MCF 10A (cell line): ENCODE data around the gene RGS4. TPM values are rescaled to one million over a fixed set of nuclear protein-coding genes. Genes with fewer than 3 reads are reported as not detected.

Experiments used
- BruUV-seq: library from RNA; stranded (reverse); fragments of 400-500 nt; replicated peaks from 2 replicates; lab custom pipeline; 2021; lab: Mats Ljungman, UMichigan
- CTCF ChIA-PET: fragments of 300-600 bp; sonication (Branson Sonifier 250); formaldehyde crosslinking; extraction: SDS; loops from one replicate; lab custom pipeline; 2021; ENCODE audit warnings: antibody characterized with exemption, inconsistent platforms; lab: Yijun Ruan, JAX
- POLR2A ChIA-PET: fragments of 300-600, 350-650 bp; sonication (Branson Sonifier 250); formaldehyde crosslinking; extraction: SDS; loops from one replicate; lab custom pipeline; 2020; ENCODE audit warnings: antibody characterized with exemption, inconsistent platforms; lab: Yijun Ruan, JAX
- DNase-seq: peaks from one replicate; pipeline ENCODE4 v3.0.0-alpha.2; 2018; ENCODE audit not compliant: unreplicated experiment
- H3K27ac Mint-ChIP-seq: one replicate; pipeline ENCODE4 v1.8.0; 2022; ENCODE audit warnings: mild to moderate bottlenecking, low read depth, mixed read lengths; ENCODE audit not compliant: unreplicated experiment
- H3K27me3 Mint-ChIP-seq: one replicate; pipeline ENCODE4 v1.8.0; 2022; ENCODE audit warnings: mixed read lengths; ENCODE audit not compliant: insufficient read depth, unreplicated experiment
- H3K36me3 Mint-ChIP-seq: one replicate; pipeline ENCODE4 v1.8.0; 2022; ENCODE audit warnings: mild to moderate bottlenecking, moderate library complexity, mixed read lengths; ENCODE audit not compliant: insufficient read depth, unreplicated experiment
- H3K4me1 Mint-ChIP-seq: one replicate; pipeline ENCODE4 v1.8.0; 2022; ENCODE audit warnings: mixed read lengths; ENCODE audit not compliant: insufficient read depth, unreplicated experiment
- H3K4me3 Mint-ChIP-seq: one replicate; pipeline ENCODE4 v1.8.0; 2022; ENCODE audit warnings: mild to moderate bottlenecking, moderate library complexity, mixed read lengths; ENCODE audit not compliant: unreplicated experiment
- H3K9me3 Mint-ChIP-seq: one replicate; pipeline ENCODE4 v1.8.0; 2022; ENCODE audit warnings: mixed read lengths; ENCODE audit not compliant: unreplicated experiment
- intact Hi-C: fragments of 100-400 bp; cut with micrococcal nuclease; formaldehyde crosslinking; loops from 2 replicates; pipeline ENCODE4 v1.14.1; 2022
- total RNA-seq: library from RNA; stranded (reverse); gene quantifications from 2 replicates; pipeline ENCODE4 v1.2.3, GENCODE V29; 2022
- TF ChIP-seq, protein P1 (sequence below): fragments of 200-600 bp; IDR thresholded peaks from one replicate; pipeline ENCODE4 v1.8.0; 2022; ENCODE audit warnings: antibody characterized with exemption, mild to moderate bottlenecking; ENCODE audit not compliant: unreplicated experiment

RGS4 gene
- total RNA-seq, 1 experiment from 2014 or later: 0.28 TPM

GRCh38 chr1:163102590-163102989 lies 33.4 kb downstream of the RGS4 start:
- H3K4me1 Mint-ChIP-seq: no peaks in the 10 kb centered on the region
- no peaks in the 10 kb centered on the region for H3K27me3 Mint-ChIP-seq
- H3K36me3 Mint-ChIP-seq: no peaks in the 10 kb centered on the region
- no peak for DNase-seq
- TF ChIP-seq, protein P1, sequence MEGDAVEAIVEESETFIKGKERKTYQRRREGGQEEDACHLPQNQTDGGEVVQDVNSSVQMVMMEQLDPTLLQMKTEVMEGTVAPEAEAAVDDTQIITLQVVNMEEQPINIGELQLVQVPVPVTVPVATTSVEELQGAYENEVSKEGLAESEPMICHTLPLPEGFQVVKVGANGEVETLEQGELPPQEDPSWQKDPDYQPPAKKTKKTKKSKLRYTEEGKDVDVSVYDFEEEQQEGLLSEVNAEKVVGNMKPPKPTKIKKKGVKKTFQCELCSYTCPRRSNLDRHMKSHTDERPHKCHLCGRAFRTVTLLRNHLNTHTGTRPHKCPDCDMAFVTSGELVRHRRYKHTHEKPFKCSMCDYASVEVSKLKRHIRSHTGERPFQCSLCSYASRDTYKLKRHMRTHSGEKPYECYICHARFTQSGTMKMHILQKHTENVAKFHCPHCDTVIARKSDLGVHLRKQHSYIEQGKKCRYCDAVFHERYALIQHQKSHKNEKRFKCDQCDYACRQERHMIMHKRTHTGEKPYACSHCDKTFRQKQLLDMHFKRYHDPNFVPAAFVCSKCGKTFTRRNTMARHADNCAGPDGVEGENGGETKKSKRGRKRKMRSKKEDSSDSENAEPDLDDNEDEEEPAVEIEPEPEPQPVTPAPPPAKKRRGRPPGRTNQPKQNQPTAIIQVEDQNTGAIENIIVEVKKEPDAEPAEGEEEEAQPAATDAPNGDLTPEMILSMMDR: no peak
- no peak overlapping the region for H3K27ac Mint-ChIP-seq
- H3K9me3 Mint-ChIP-seq: no peaks in the 10 kb centered on the region
- ChIA-PET POLR2A (no interaction called here), CTCF (interaction anchor here (0.6 to 1.6 kb wide), 3 partner anchors 30 to 254 kb away, joined by 3 to 6 read pairs (median 3); no protein-coding TSS in a partner anchor)
- no TSS peak for BruUV-seq
- intact Hi-C loops: loop anchor here (5.0 kb wide), 1 partner anchor 35 kb away; no protein-coding TSS in a partner anchor
- no peak overlapping the region for H3K4me3 Mint-ChIP-seq

DNA sequence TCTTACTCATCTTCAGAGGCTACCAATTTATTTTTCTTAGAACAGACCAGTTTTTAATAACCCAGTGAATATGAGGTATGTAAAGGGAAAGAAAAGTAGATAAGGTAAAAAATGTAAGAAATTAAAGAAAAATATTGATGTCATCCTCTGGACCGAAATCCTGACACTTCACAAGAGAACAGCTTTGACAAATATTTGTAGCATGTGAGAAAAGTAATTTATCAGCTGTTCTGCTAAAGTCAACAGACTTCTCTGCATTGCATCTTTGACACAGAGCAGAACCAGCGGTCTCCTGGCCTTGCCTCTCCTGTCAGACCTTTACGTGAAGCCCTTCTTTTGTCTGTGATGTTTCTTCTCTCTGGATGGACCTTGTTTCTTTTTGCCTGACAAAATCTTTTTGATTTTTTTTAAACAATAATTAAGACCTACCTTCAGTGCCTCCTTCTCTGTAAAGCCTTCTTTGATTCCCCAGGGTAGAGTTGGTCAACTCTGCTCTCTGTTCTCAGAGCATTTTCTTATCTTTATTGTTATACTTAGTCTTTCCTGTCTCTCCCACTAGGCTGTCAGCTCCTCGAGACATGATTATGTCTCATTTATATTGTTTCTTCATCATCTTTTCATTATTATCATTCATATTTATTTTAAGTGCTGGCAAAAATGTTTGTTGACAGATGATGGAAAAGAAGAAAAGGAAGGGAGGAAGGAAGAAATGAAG lies 35.4 kb downstream of the RGS4 start:
- no peaks in the 10 kb centered on the region for H3K4me1 Mint-ChIP-seq
- CTCF ChIA-PET: interaction anchor here (1.6 kb wide), 1 partner anchor 226 kb away, joined by 3 read pairs; no protein-coding TSS in a partner anchor
- H3K36me3 Mint-ChIP-seq: no peaks in the 10 kb centered on the region
- TF ChIP-seq, protein P1: no peak
- BruUV-seq: no TSS peak
- intact Hi-C loops: loop anchor here (5.0 kb wide), 1 partner anchor 33 kb away; no protein-coding TSS in a partner anchor
- no peaks in the 10 kb centered on the region for H3K9me3 Mint-ChIP-seq
- no peak for DNase-seq
- no peaks in the 10 kb centered on the region for H3K27me3 Mint-ChIP-seq
- no peak overlapping the region for H3K4me3 Mint-ChIP-seq
- POLR2A ChIA-PET: interaction anchor here (0.6 kb wide), 1 partner anchor 1629 kb away, joined by 3 read pairs; no protein-coding TSS in a partner anchor
- no peak overlapping the region for H3K27ac Mint-ChIP-seq

- POLR2A ChIA-PET: interaction anchor here (1.2 kb wide), 1 partner anchor 12 kb away, joined by 3 read pairs; no protein-coding TSS in a partner anchor
Observed at GRCh38 chr1:163106364-163106987, 37.3 kb downstream of the RGS4 start.

More at GRCh38 chr1:163106364-163106987, 37.3 kb downstream of the RGS4 start:
- TF ChIP-seq, protein P1: no peak
- CTCF ChIA-PET: interaction anchor here (0.7 to 3.1 kb wide), 3 partner anchors 17 to 45 kb away, joined by 3 to 15 read pairs (median 4); no protein-coding TSS in a partner anchor
- H3K4me1 Mint-ChIP-seq: no peaks in the 10 kb centered on the region
- no peak overlapping the region for H3K27ac Mint-ChIP-seq
- H3K27me3 Mint-ChIP-seq: no peaks in the 10 kb centered on the region
- no TSS peak for BruUV-seq
- H3K36me3 Mint-ChIP-seq: no peaks in the 10 kb centered on the region
- H3K4me3 Mint-ChIP-seq: no peak overlapping the region
- intact Hi-C loops: no loop called here
- peak; percentile 18 for DNase-seq
- no peaks in the 10 kb centered on the region for H3K9me3 Mint-ChIP-seq
